Gastrocnemius medialis (tissue), 4 donors: ENCODE results near the gene CCDC141. TPM values are rescaled to one million over a fixed set of nuclear protein-coding genes. Genes with fewer than 3 reads are reported as not detected.

Experiments
- ATAC-seq, 2 donors: fragments of 150-250 bp; one replicate each; pipeline ENCODE4 v1.9.1; 2016
- DNase-seq, 2 donors: peaks; one replicate each; pipeline ENCODE4 v3.0.0-alpha.2; 2019
- H3K27ac ChIP-seq, 4 donors: fragments of 200-600 bp; sonication (generic); 1 replicate in 1 of 4; 2 replicates in 3 of 4; pipeline ENCODE4 v1.5.1; 2016 to 2018; ENCODE audit warnings: mild to moderate bottlenecking in 2 of 4, moderate library complexity in 1 of 4
- H3K27me3 ChIP-seq, 3 donors: fragments of 200-600 bp; sonication (generic) in 2 of 3; 1 replicate in 1 of 3; 2 replicates in 2 of 3; pipeline versions ENCODE4 v1.5.1 to v1.6.0; 2016 to 2019; ENCODE audit warnings: mild to moderate bottlenecking in 1 of 3, moderate library complexity in 1 of 3
- H3K36me3 ChIP-seq, 2 donors: fragments of 200-600 bp; sonication (generic) in 1 of 2; one replicate each; pipeline ENCODE4 v1.5.1; 2017 to 2018
- H3K4me1 ChIP-seq, 2 donors: fragments of 200-600 bp; sonication (generic) in 1 of 2; one replicate each; pipeline ENCODE4 v1.5.1; 2016 to 2017; ENCODE audit warnings: mild to moderate bottlenecking in 2 of 2
- H3K4me3 ChIP-seq, 4 donors: fragments of 200-600 bp; sonication (generic) in 3 of 4; 1 replicate in 1 of 4; 2 replicates in 3 of 4; pipeline ENCODE4 v1.5.1; 2016 to 2019; ENCODE audit warnings: mild to moderate bottlenecking in 2 of 4
- H3K9me3 ChIP-seq, 3 donors: fragments of 200-600 bp; sonication (generic) in 2 of 3; 1 replicate in 1 of 3; 2 replicates in 2 of 3; pipeline ENCODE4 v1.5.1; 2016 to 2019
- CTCF ChIP-seq, 5 experiments: fragments of 450-650 bp in 3 of 5; fragments of 200-600 bp in 2 of 5; sonication (generic) in 2 of 5; IDR thresholded peaks in 4 of 5; conservative IDR thresholded peaks in 1 of 5; 1 replicate in 4 of 5; 2 replicates in 1 of 5; pipeline ENCODE4 v1.5.1; 2016 to 2019; ENCODE audit warnings: antibody characterized with exemption in 5 of 5, mild to moderate bottlenecking in 3 of 5, moderate library complexity in 3 of 5
- POLR2A ChIP-seq, 2 donors: fragments of 450-650 bp; IDR thresholded peaks; one replicate each; pipeline ENCODE4 v1.6.1; 2017; ENCODE audit warnings: antibody characterized with exemption in 2 of 2, mild to moderate bottlenecking in 2 of 2, moderate library complexity in 2 of 2
- in situ Hi-C, 4 donors: fragments of 200-750 bp; cut with MboI; loops; one replicate each; pipeline versions ENCODE4 v1.15.0 to v1.8.0; 2017; ENCODE audit warnings: low sequenced_read_pairs in 4 of 4
- intact Hi-C: fragments of 100-400 bp; cut with DNase I; formaldehyde crosslinking; loops from one replicate; pipeline ENCODE4 v1.15.1; 2023; ENCODE audit warnings: low total_unique reads
- total RNA-seq, 4 donors: library from RNA; depleted of rRNA; stranded (reverse); fragments of >200 nt; gene quantifications; one replicate each; pipeline versions ENCODE4 v1.1.0 to v1.2.3, GENCODE V29; 2016

CCDC141 gene
- total RNA-seq, 4 donors from 2014 or later, result 0.85 to 4.3 (median 2.2) TPM

GRCh38 chr2:178845566-178846457, 204.1 kb downstream of the CCDC141 start:
- in situ Hi-C loops, result no loop called here

GRCh38 chr2:178844701-178845100, 205.2 kb downstream of the CCDC141 start:
- Histone ChIP-seq H3K36me3 (no peaks in the 10 kb centered on the region), H3K9me3 (no peaks in the 10 kb centered on the region), H3K27ac (peak overlapping the region; percentile 62 to 84 (median 78)), H3K4me3 (peak overlapping the region in 3 of 4 donors; percentile 1 to 22 (median 14)), H3K27me3 (no peaks in the 10 kb centered on the region), H3K4me1 (peaks cover 33 to 35% of the 10 kb centered on the region in 2 donors)
- peak; percentile 75 to 87 for ATAC-seq
- in situ Hi-C loops (no loop called here), intact Hi-C loops (no loop called here)
- DNase-seq, result no peak
- no peak for TF ChIP-seq POLR2A (IDR thresholded peaks at IDR 0.05)
- TF ChIP-seq CTCF (IDR thresholded peaks at IDR 0.05 in 4 of 5, conservative IDR thresholded peaks at IDR 0.05 in 1 of 5), result no peak

More at GRCh38 chr2:178845566-178846457, 204.1 kb downstream of the CCDC141 start:
- no peaks in the 10 kb centered on the region for H3K36me3 ChIP-seq
- no peaks in the 10 kb centered on the region for H3K27me3 ChIP-seq
- ATAC-seq, result peak in 1 of 2 donors; percentile 43
- peak overlapping the region; percentile 62 to 84 (median 78) for H3K27ac ChIP-seq
- intact Hi-C loops, result no loop called here
- TF ChIP-seq CTCF (IDR thresholded peaks at IDR 0.05 in 4 of 5, conservative IDR thresholded peaks at IDR 0.05 in 1 of 5) (no peak), POLR2A (IDR thresholded peaks at IDR 0.05) (no peak)
- DNase-seq, result no peak
- H3K9me3 ChIP-seq, result no peaks in the 10 kb centered on the region
- peaks cover 35 to 38% of the 10 kb centered on the region in 2 donors for H3K4me1 ChIP-seq
- no peak overlapping the region for H3K4me3 ChIP-seq

- Histone ChIP-seq H3K4me1 (peaks cover 33 to 35% of the 10 kb centered on the region in 2 donors), H3K4me3 (peak overlapping the region in 2 of 4 donors; percentile 1 to 14), H3K36me3 (no peaks in the 10 kb centered on the region), H3K9me3 (no peaks in the 10 kb centered on the region), H3K27ac (peak overlapping the region; percentile 62 to 84 (median 78)), H3K27me3 (no peaks in the 10 kb centered on the region)
- TF ChIP-seq POLR2A (IDR thresholded peaks at IDR 0.05) (no peak), CTCF (IDR thresholded peaks at IDR 0.05 in 4 of 5, conservative IDR thresholded peaks at IDR 0.05 in 1 of 5) (no peak)
- intact Hi-C loops, result no loop called here
- ATAC-seq, result peak; percentile 64 to 87
- in situ Hi-C loops, result no loop called here
- DNase-seq, result no peak
These were observed 205.7 kb downstream of the CCDC141 start for GRCh38 chr2:178844269-178844668.

DNA sequence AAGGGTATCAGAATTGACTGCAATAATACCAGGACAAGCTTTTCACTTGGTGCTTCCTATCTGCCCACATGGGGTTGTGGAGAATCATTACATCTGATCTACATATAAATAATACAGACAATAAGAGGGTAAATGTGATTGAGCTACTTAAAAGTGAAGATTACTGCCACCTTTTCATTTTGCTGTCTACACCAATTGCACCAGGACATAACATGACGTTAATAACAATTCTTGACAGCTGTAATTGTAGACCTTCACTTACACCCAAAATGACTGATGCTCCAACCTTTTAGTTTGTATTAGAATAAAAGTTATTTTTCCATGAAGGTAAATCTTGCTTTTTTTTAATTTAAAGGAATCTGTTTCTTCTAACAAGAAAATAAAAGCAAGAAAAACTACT, 206.2 kb downstream of the CCDC141 start:
- no peaks in the 10 kb centered on the region for H3K36me3 ChIP-seq
- intact Hi-C loops (no loop called here), in situ Hi-C loops (no loop called here)
- no peak for ATAC-seq
- H3K4me3 ChIP-seq, result no peak overlapping the region
- H3K9me3 ChIP-seq, result no peaks in the 10 kb centered on the region
- no peak for DNase-seq
- peak overlapping the region; percentile 62 to 84 (median 78) for H3K27ac ChIP-seq
- peaks cover 33 to 35% of the 10 kb centered on the region in 2 donors for H3K4me1 ChIP-seq
- TF ChIP-seq CTCF (IDR thresholded peaks at IDR 0.05 in 4 of 5, conservative IDR thresholded peaks at IDR 0.05 in 1 of 5) (no peak), POLR2A (IDR thresholded peaks at IDR 0.05) (no peak)
- no peaks in the 10 kb centered on the region for H3K27me3 ChIP-seq
